Retina (tissue), 1 donor: Measurements from ENCODE around the gene FBN1.

ENCODE experiments used
- DNase-seq: peaks from one replicate; pipeline ENCODE4 v3.0.0-alpha.2; 2016

Gene FBN1

DNA sequence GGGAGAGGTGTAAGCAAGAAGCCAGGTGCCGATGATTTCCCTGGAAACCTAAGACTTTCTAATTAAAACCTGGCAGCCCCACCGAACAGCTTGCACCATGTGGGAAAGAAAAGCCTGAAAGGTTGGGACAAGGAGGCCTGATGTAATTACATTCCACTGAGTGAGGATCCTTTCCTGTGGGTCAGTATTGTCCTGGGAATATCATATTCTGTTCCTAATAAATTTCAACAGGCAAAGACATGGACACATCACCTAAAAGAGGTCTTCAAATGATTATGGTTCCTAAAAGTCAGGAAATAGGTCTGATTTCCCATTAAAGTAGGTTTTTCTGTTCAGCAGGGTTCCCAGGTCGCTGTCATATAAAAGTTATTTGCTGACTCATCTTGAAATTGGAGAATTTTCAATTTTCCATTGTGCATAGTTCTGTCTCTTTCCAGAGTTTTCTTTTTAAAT lies 255.8 kb downstream of the FBN1 start:
- no peak for DNase-seq

DNA sequence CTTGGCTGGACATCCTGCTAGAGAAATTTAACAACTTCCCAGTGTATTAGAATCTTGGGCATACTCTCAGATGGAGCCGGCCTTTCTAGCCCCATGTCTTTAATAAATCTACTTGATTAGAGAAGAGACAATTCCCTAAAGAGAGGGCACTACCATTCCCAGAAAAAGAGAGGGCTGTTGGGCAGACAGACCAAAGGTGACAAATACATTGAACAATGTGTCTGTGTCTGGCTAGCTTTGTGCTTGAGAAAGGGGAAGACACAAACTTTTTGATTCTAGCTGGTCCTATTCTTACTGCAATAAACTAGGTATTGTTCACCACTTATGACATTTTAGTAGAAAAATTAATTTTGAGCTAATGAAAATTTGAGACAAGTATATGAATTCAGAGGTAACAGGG lies 256.6 kb downstream of the FBN1 start:
- DNase-seq: no peak

DNA sequence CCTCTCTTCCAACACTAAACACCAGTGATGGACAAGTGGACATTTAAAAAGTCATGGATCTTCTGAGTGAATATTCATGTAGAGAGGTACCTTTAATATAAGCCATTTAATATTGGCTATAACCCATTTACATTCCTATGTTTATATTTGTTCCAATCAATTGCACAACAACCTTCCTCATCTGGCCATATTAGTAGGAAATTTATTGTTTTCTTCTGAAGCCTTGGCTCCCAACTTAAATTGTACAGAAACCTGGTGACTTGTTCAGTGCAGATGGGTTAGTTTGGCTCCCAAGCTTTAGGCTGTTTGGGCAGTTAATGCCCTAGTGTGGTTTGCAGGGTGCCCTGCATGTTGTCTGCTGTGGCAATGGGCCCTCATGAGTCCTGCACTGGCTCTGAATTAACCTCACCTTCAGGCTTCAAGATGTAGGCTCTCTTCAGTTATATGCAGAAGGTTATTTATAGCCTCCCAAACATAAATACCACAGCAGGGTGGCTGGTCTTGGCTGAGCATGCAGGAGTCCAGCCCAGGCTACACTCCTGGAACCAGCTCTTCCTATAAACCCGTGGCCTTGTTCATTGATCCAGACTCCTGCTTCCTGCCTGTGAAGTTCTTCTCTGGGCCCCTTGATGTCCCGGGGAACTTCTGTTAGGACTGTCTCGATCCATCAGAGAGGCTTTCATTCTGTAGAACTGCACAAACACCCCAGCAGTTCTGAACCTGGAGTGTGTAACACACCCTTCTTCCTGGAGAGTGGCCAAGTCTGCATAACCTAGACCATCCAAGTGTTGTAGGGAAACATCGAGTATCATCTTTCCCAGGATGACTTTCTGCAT lies 257.3 kb downstream of the FBN1 start:
- no peak for DNase-seq

DNA sequence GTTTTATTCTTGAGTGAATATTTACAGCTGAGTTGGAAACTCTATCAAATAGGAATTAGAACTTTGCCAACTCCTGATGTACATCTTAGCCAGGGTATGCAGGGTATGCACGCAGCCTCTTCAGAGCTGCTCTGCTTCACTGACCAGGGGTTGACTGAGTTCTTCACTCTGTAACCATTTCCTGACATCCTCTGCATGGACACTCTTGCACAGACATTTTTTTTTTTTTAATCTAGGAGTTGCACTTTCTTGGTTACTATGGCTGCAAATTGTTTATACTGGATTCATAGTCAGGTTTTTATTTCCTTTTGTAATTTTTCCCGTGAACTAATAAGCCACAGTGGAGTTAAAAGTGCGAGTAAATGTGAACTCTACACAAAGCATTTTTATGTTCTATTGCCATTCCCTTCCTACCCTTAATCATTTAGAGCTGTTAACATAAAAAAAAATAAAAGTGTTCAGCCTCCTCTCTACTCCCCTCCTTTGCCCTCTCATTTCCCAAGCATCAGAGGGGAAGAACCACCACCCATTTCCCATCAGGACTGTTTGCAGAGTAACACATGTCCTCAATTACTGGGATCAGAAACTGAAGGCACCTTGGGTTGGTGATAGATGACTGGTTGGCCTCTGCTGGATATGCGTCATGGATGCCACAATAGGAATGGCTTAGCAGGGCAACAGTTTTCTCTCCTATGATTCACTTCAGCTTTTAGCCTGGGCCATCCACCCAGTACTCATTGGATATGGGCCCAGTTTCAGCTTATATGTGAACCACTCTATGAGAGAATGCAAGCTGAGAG lies 260.3 kb downstream of the FBN1 start:
- DNase-seq: no peak

DNA sequence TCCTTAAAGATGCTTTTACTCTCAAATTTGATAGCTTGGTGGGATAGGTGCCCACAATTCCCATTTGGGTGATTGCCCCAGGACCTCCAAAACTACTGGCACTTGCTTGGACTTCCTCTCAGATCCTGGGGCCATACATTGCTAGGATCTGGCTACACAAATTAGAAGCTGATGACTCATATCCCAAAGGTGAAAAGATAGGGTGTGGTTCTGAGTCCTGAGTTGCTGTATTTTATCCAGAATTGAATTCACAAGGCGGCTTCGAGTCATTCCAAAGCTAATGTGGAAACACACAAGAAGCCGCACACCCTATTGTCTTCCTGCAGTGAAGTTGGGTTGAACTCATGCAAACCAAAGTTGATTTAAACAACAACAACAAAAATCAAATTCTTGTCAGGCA lies 260.9 kb downstream of the FBN1 start:
- no peak for DNase-seq

DNA sequence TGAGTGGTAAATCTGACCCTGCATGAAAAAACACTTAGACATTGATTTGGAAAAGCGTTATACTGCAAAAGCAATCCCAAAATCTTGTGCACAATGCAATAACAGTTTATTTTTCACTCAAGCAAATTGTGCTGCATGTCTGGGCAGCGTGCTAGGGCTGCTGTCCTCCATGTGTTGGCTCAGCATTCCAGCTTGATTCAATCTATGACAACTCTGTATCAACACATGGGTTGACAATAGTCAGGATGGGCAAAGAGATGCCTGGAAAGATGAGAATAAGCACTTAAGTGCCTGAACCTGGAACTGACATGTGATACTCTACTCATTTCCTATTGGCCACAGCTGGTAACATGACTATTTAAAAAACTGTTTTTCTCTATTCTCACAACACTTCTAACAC lies 262.5 kb downstream of the FBN1 start:
- DNase-seq: no peak

DNA sequence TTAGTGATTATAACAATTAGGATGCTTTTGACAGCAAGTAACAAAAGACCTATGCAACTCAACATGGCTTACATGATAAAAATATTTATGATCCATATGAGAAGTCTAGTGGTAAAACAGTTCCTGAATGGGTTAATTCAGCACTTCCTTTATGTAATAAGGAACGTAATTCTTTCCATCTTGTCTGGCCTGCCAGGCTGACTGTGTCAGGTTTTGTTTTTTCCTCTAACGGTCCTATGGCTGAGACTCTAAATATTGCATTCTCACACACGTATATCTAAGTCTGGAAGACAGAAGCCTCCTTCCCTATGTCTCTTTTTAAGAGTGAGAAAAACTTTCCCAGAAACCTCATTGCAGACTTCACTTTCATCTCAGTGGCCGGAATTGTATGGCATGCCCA lies 263.6 kb downstream of the FBN1 start:
- no peak for DNase-seq

DNA sequence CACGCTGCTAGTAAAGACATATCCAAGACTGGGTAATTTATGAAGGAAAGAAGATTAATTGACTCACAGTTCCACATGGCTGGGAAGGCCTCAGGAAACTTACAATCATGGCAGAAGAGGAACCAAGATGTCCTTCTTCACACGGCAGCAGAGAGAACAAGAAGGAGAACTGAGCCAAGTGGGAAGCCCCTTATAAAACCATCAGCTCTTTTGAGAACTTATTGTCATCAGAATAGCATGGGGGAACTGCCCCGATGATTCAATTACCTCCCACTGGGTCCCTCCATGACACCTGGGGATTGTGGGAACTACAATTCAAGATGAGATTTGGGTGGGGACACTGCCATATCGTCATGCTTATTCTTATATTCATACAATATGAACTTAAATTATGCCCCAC lies 265.3 kb downstream of the FBN1 start:
- DNase-seq: no peak

DNA sequence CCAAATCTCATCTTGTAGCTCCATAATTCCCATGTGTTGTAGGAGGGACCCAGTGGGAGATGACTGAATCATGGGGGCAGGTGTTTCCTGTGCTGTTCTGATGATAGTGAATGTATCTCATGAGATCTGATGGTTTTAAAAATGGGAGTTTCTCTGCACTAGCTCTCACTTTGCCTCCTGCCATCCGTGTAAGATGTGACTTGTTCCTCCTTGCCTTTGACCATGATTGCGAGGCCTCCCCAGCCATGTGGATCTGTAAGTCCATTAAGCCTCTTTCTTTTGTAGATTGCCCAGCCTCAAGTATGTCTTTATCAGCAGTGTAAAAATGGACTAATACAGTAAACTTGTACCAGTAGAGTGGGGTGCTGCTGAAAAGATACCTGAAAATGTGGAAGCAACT lies 269.7 kb downstream of the FBN1 start:
- no peak for DNase-seq

DNA sequence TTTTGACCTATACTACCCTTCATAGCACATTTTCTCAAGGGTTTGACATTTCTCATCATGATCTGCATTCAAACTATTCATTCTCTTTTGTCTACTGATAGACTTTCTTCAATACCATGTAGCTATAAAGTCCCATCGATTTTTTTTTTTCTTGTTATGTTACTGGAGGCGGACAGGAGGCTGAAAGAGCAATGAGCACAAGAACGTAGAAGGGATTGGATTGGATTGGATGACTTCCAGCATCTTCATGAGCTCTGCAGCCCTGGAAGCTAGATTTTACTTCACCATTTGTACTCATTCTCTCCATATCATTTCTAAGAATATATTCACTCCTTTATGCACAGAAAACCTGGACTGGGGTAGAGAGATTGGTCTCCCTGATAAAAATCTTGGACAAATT lies 271.0 kb downstream of the FBN1 start:
- DNase-seq: no peak

DNA sequence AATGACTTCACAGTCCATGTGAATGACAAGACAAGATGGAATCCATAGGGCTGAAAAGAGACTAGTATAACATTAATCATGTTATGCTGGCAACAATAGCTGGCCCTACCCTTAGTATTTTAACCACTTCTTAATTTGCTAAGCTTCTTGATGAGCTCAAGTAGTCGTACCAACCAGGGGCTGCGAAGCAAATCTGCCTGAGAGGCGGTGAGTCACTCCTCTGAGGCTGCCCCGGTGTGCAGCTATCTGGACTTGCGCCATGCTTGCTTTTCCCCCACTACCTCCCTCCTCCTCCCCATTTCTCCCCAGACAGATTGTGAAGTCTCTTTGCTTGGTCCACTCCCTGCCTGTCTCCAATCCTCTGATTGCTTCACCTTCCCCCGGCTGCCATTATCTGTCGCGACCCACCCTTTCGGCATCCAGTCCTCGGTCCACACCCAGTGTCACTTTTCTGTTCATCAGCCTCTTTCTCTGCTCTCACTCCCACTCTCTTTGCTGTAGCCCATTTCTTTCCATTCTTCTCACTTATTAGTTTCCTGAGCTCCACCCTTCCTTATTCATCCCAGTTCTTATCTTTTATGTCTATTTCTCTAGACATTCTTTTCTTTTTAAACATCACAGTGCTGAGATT lies 271.6 kb downstream of the FBN1 start:
- DNase-seq: no peak

DNA sequence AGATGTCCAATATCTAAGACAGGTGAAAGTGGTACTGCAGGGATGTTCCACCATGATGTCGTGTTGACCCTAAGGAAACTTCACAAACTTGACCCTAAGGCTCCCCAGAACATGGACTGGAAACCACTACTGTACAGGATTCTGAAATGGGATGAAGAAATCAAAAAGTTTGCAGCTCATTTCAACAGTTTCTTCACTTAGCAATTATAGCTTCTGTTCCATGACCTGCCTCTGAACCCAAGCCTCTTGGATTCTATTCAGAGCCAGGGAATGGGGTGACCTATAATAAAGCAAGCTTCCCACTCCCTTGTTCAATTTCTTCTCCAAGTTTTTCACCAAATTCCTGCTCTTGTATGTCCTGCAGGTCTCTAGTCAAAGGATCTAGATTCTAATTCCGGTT lies 273.5 kb downstream of the FBN1 start:
- DNase-seq: no peak

DNA sequence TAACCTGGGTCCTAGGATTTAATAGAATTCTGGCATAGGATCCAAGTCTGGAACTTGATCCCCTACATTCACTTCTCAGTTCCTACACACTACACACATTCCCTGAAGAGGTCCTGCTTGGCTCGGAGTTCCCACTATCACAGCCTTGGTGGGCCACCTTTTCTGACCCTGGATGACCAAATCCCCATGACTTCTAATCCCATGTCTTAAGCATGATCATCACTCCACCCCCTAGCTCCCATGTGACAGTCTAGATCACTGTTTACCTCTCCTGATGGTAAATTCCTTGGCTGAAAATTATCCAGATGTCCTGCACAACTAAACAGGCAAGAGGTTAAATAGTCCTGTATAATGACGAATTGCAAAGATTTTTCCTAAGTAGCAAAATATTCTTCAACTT lies 274.0 kb downstream of the FBN1 start:
- no peak for DNase-seq

DNA sequence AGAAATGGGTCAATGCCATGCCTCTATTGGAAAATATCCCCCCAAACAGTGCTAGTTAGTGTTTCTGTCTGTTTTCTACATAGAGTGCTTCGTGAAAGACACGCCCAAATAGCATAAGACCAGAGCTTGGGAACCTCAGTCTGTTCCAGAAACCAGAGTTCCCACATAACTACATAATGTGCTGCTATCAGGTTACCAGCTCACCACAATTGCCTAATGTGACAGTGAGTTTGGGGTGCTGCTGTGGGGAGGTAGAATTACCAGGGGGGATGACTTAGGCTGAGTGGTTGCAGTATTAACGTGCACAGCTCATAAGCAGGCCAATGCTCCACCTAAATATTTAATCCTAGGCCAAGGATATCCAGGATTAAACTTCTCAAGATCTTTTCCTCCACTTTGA lies 275.0 kb downstream of the FBN1 start:
- DNase-seq: no peak

DNA sequence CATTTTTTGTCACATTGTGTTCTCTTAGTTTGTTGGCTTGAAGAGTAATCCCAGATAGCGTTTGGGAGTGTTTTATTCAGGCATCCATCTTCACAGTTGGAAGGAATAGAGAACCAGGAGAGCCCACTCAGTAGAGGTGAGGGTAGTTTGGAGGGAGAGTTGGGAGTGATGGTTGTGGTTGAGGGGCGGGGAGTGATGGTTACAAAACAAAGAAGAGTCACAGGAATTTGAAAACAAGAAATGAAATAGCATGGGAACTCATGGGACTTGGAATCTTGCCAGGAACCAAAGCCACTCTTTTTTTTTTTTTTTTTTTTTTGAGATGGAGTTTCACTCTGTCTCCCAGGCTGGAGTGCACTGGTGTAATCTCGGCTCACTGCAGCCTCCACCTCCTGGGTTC lies 278.0 kb downstream of the FBN1 start:
- no peak for DNase-seq

DNA sequence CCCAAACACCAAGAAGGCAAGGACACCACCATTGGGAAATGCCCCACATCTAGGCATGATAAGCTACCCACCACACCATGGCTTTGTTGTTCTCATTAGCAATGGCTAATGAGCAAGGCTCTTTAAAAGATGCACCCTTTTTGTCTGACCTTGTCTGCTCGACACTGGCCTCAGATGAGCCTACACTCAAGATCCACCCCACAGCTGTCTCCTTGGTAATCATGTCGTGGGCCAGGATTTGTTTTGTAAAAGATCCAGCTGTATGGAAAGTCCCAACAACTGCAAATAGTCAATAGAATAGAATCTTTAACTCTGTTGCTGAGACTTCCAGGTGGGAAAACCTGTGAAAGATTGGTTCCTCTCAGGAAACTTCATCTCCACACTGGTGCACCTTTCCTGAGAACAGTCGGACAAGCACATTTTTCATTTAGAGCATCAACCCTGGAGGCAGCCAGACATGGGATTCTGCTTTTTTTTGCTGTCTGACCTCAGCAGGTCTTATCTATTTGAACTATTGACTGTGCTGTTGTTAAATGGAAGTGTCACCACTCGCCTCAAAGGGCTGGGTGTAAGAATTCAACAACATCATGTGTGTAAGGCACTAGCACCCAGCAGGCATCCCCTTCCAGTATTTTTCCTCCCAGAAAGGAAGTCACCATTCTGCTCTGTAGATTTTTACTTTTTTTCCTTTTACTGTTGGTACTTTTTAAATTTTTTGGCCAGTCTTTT lies 278.8 kb downstream of the FBN1 start:
- no peak for DNase-seq

DNA sequence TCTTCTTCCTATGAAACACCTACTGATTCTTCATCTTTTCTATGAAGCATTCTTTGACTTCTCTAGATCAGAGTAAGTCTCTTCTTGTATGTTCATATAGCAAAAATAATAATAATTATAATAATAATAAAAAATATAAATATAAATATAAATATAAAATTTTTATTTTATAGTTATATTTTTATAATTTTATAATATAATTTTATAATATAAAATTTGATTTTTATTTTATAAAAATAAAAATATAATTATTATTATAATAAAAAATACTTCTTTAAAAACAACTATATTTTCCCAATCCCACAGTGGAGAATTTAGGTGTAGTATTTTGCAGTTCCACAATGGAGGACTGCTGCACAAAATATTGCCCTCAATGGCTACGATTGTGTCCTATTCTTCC lies 279.9 kb downstream of the FBN1 start:
- DNase-seq: no peak

DNA sequence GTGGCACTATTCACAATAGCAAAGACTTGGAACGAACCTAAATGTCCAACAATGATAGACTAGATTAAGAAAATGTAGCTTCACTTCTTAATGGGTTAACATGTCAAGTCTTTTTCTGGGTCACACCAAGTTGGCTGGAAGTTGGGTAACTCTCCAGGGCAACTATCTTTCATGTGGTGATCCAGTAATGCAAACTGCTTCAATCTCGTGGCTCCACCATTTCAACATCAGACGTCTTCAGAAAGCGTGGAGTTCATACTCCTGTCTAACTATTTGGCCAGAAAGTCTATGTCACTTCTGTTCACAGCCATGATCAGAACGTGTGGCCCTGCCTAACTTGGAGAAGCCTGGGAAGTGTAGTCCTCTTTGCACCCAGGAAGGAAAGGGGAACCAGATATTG lies 282.0 kb downstream of the FBN1 start:
- no peak for DNase-seq

DNA sequence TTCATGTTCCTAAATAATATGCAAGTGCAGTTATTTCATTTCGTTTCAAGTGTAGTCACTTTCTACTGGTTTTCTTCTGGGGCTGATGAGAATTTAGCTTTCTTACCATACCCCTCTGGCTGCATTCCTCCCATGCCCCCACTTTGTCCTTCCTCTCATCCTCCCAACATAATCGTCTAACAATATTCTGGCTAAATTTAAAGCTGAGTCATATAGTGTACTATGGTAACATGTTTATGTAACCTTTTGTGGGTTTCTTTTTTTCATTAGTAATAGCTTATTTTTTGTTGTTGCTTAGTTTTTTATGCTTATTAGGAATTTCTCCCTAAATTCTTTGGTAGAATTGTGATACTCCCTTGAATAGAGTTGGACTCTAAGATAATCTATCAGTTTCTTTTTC lies 283.8 kb downstream of the FBN1 start:
- DNase-seq: no peak

DNA sequence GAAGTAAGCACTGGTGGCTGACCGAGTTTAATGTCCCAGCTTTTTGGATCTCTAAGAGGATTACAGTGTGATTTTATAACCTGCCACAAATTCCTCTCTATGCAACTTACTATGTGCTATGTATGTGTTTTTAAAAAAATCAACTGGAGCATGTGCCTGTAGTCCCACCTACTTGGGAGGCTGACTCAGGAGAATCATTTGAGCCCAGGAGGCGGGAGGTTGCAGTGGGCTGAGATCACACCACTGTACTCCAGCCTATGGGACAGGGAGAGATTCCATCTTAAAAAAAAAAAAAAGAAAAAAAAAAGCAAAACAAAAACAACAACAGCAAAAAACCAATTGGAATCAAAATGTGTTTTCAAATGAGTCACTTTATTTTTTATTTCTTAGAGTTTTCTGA lies 284.7 kb downstream of the FBN1 start:
- DNase-seq: no peak
